Psoas muscle (tissue), 8 donors: Measurements from ENCODE around the gene KLRF1. TPM values are rescaled to one million over a fixed set of nuclear protein-coding genes. Genes with fewer than 3 reads are reported as not detected.

Experiments
- ATAC-seq, 4 donors: fragments of 200-7000 bp; cut with Tn5 transposase; one replicate each; pipeline ENCODE4 v1.9.1; 2020; ENCODE audit warnings: moderate library complexity in 3 of 4, mild to moderate bottlenecking in 2 of 4
- DNase-seq, 2 donors: peaks; one replicate each; pipeline ENCODE4 v3.0.0-alpha.2; 2020
- H3K27ac ChIP-seq: fragments of 200-600 bp; one replicate; pipeline ENCODE4 v1.8.0; 2022
- H3K27me3 ChIP-seq, 3 donors: fragments of 200-600 bp in 1 of 3; one replicate each; pipeline versions ENCODE4 v1.6.1 to v1.8.0; 2013 to 2022; ENCODE audit warnings: low read length in 2 of 3, mild to moderate bottlenecking in 2 of 3, moderate library complexity in 1 of 3; ENCODE audit not compliant: insufficient read depth in 3 of 3
- H3K36me3 ChIP-seq, 2 donors: fragments of 200-600 bp in 1 of 2; one replicate each; pipeline versions ENCODE4 v1.6.1 to v1.8.0; 2013 to 2022; ENCODE audit warnings: low read depth in 1 of 2, mild to moderate bottlenecking in 1 of 2, moderate library complexity in 1 of 2; ENCODE audit not compliant: insufficient read depth in 1 of 2
- H3K4me1 ChIP-seq: fragments of 200-600 bp; one replicate; pipeline ENCODE4 v1.8.0; 2022
- H3K4me3 ChIP-seq: fragments of 200-600 bp; one replicate; pipeline ENCODE4 v1.8.0; 2022; ENCODE audit warnings: mild to moderate bottlenecking
- H3K9me3 ChIP-seq: fragments of 200-600 bp; one replicate; pipeline ENCODE4 v1.8.0; 2022
- CTCF ChIP-seq: fragments of 200-600 bp; IDR thresholded peaks from one replicate; pipeline ENCODE4 v1.8.0; 2022; ENCODE audit warnings: antibody characterized with exemption
- WGBS, 3 donors: extraction: QIAGEN DNeasy Blood & Tissue Kit; methylation state at CpG; one replicate each; pipeline versions ENCODE4 v1.1.6 to v1.1.7; 2013; 5-methylcytosine and 5-hydroxymethylcytosine counted together
- intact Hi-C, 2 donors: fragments of 100-400 bp; cut with DNase I; formaldehyde crosslinking; loops; one replicate each; pipeline versions ENCODE4 v1.11.0 to v1.14.2; 2022
- polyA plus RNA-seq, 3 donors: library from polyadenylated mRNA; stranded (reverse); fragments of 200-250 nt; gene quantifications; one replicate each; pipeline ENCODE4 v1.2.3, GENCODE V29; 2013
- total RNA-seq, 4 donors: library from RNA; stranded (reverse); fragmentation: NEBNext Ultra II Directional in 2 of 4; extraction: Animal tissue kit (Norgen Biotek cat#: 25700) in 2 of 4; gene quantifications; one replicate each; pipeline versions ENCODE4 v1.2.1 to v1.2.4, GENCODE V29; 2021 to 2023
- donor health status: healthy with polysubstance abuse.
- donor health status: DM: no; HTN: no; CAD: no; lungs with moderate emphysema.
- donor health status: Bipolar disorder and iron deficiency.
- donor health status: healthy.
- donor health status: DM: yes; HTN: yes; CAD: no.
- donor health status: DM: no; HTN: no; CAD: no.
- donor health status: DM: no; HTN: no; CAD: no.
- donor health status: DM: yes; HTN: yes; CAD: no.

The KLRF1 gene
- total and polyA plus RNA-seq, 7 donors: 0.09 to 0.49 (median 0.14) TPM; not detected in 3

DNA sequence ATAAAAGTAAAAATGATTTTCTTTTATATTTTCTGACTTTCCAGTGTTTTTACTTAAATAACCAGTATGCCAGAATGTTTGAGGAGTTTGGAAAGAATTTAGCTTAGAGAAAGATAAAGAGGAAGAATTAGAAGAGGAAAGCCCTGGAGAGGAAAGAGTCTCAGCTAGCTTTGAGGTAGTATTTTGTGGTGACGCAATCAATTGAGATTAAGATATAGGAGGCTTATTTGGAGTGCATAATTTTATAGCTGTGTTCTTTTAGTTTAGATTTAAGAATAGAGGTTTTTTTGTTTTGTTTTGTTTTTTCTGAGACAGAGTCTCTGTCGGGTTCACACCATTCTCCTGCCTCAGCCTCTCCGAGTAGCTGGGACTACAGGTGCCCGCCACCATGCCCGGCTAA lies 23.8 kb downstream of the KLRF1 start:
- 89 to 95% (median 94%) methylated on average over 5 of the region's 5 CpGs for WGBS, 3 donors
- H3K9me3 ChIP-seq: no peaks in the 10 kb centered on the region
- H3K4me3 ChIP-seq: no peak overlapping the region
- intact Hi-C loops: no loop called here
- TF ChIP-seq CTCF: no peak
- no peak overlapping the region for H3K27ac ChIP-seq
- no peak for ATAC-seq
- no peak for DNase-seq
- peaks cover 0 to 39% of the 10 kb centered on the region in 2 donors for H3K36me3 ChIP-seq
- no peaks in the 10 kb centered on the region for H3K27me3 ChIP-seq
- H3K4me1 ChIP-seq: no peaks in the 10 kb centered on the region

- intact Hi-C loops: no loop called here
- no peaks in the 10 kb centered on the region for H3K27me3 ChIP-seq
- DNase-seq: no peak
- H3K27ac ChIP-seq: no peak overlapping the region
- no peaks in the 10 kb centered on the region for H3K9me3 ChIP-seq
- WGBS, 3 donors: 85 to 91% (median 86%) methylated on average over 2 of the region's 2 CpGs
- peaks cover 0 to 39% of the 10 kb centered on the region in 2 donors for H3K36me3 ChIP-seq
- no peak for ATAC-seq
- H3K4me3 ChIP-seq: no peak overlapping the region
- no peaks in the 10 kb centered on the region for H3K4me1 ChIP-seq
- no peak for TF ChIP-seq CTCF
Observed at GRCh38 chr12:9851927-9852326, 24.6 kb downstream of the KLRF1 start.

GRCh38 chr12:9856151-9856550 lies 28.9 kb downstream of the KLRF1 start:
- DNase-seq (no peak), ATAC-seq (no peak)
- H3K4me3 ChIP-seq: no peak overlapping the region
- H3K36me3 ChIP-seq: peaks cover 0 to 39% of the 10 kb centered on the region in 2 donors
- WGBS, 3 donors: 76 to 90% (median 85%) methylated on average over 1 of the region's 1 CpG
- no peaks in the 10 kb centered on the region for H3K9me3 ChIP-seq
- TF ChIP-seq CTCF: no peak
- intact Hi-C loops: no loop called here
- H3K27me3 ChIP-seq: no peaks in the 10 kb centered on the region
- H3K27ac ChIP-seq: no peak overlapping the region
- H3K4me1 ChIP-seq: peaks cover 4% of the 10 kb centered on the region

GRCh38 chr12:9856894-9857293 lies 29.6 kb downstream of the KLRF1 start:
- Histone ChIP-seq H3K36me3 (peaks cover 0 to 35% of the 10 kb centered on the region in 2 donors), H3K9me3 (no peaks in the 10 kb centered on the region), H3K27me3 (no peaks in the 10 kb centered on the region), H3K27ac (no peak overlapping the region), H3K4me1 (peaks cover 4% of the 10 kb centered on the region), H3K4me3 (no peak overlapping the region)
- 59 to 67% (median 62%) methylated on average over 3 of the region's 3 CpGs for WGBS, 3 donors
- intact Hi-C loops: no loop called here
- DNase-seq (no peak), ATAC-seq (no peak)
- TF ChIP-seq CTCF: no peak

DNA sequence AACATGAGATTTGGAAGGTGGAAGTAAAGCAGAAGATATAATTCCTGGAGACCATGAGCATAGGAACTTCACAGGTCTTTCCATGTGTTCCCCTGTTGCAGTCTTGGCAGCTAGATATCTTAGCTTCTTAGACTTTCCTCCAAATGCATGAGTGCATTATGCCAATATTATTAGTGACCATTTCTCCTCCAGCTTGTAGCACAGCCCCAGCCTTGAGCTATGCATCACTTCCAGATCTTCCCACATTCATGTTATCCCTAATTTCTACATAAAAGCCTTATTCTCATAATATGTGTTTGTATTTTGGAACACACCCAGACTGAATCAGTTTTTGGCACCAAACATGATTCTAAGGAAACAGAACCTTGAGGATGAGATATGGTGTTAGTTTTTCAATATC lies 30.9 kb downstream of the KLRF1 start:
- H3K9me3 ChIP-seq: no peaks in the 10 kb centered on the region
- DNase-seq (no peak), ATAC-seq (no peak)
- TF ChIP-seq CTCF: no peak
- intact Hi-C loops: no loop called here
- H3K27ac ChIP-seq: no peak overlapping the region
- H3K27me3 ChIP-seq: no peaks in the 10 kb centered on the region
- H3K4me3 ChIP-seq: no peak overlapping the region
- H3K4me1 ChIP-seq: peaks cover 4% of the 10 kb centered on the region
- H3K36me3 ChIP-seq: peaks cover 0 to 23% of the 10 kb centered on the region in 2 donors
